Activated CD8-positive, alpha-beta T cell treated with anti-CD3 and anti-CD28 coated beads for 36 hours (primary cell): Measurements from ENCODE around the gene ERAS. TPM values are rescaled to one million over a fixed set of nuclear protein-coding genes. Genes with fewer than 3 reads are reported as not detected.

Experiments used
- ATAC-seq: fragments of 200-7000 bp; cut with Tn5 transposase; one replicate; pipeline ENCODE4 v1.10.0; 2021; ENCODE audit warnings: mild to moderate bottlenecking, moderate library complexity
- CTCF ChIA-PET: fragments of 350-600 bp; sonication (Branson Sonifier 250); formaldehyde crosslinking; loops from one replicate; lab custom pipeline; 2021; ENCODE audit warnings: antibody characterized with exemption; lab: Charles Lee
- POLR2A ChIA-PET: fragments of 350-600 bp; sonication (Branson Sonifier 250); formaldehyde crosslinking; loops from one replicate; lab custom pipeline; 2021; ENCODE audit warnings: antibody characterized with exemption; lab: Charles Lee
- DNase-seq: peaks from one replicate; pipeline ENCODE4 v3.0.0-alpha.2; 2020
- H3K27ac Mint-ChIP-seq: one replicate; pipeline ENCODE4 v1.8.0; 2021; ENCODE audit warnings: mild to moderate bottlenecking, mixed read lengths
- H3K27me3 Mint-ChIP-seq: one replicate; pipeline ENCODE4 v1.8.0; 2021; ENCODE audit warnings: mixed read lengths
- H3K36me3 Mint-ChIP-seq: one replicate; pipeline ENCODE4 v1.8.0; 2021; ENCODE audit warnings: low read depth, mixed read lengths
- H3K4me1 Mint-ChIP-seq: one replicate; pipeline ENCODE4 v1.8.0; 2021; ENCODE audit warnings: low read depth, mixed read lengths
- H3K4me3 Mint-ChIP-seq: one replicate; pipeline ENCODE4 v1.8.0; 2021; ENCODE audit warnings: mild to moderate bottlenecking, moderate library complexity, mixed read lengths
- H3K9me3 Mint-ChIP-seq: one replicate; pipeline ENCODE4 v1.8.0; 2021; ENCODE audit warnings: mixed read lengths
- CTCF ChIP-seq: fragments of 200-600 bp; IDR thresholded peaks from one replicate; pipeline ENCODE4 v1.8.0; 2022; ENCODE audit warnings: antibody characterized with exemption, mild to moderate bottlenecking
- intact Hi-C: fragments of 100-400 bp; cut with micrococcal nuclease; formaldehyde crosslinking; loops from one replicate; pipeline ENCODE4 v1.10.0; 2022
- total RNA-seq, 2 experiments: library from RNA; stranded (reverse); gene quantifications; one replicate each; pipeline ENCODE4 v1.2.3, GENCODE V29; 2021

The ERAS gene
- total RNA-seq, 2 experiments from 2014 or later = not detected

DNA sequence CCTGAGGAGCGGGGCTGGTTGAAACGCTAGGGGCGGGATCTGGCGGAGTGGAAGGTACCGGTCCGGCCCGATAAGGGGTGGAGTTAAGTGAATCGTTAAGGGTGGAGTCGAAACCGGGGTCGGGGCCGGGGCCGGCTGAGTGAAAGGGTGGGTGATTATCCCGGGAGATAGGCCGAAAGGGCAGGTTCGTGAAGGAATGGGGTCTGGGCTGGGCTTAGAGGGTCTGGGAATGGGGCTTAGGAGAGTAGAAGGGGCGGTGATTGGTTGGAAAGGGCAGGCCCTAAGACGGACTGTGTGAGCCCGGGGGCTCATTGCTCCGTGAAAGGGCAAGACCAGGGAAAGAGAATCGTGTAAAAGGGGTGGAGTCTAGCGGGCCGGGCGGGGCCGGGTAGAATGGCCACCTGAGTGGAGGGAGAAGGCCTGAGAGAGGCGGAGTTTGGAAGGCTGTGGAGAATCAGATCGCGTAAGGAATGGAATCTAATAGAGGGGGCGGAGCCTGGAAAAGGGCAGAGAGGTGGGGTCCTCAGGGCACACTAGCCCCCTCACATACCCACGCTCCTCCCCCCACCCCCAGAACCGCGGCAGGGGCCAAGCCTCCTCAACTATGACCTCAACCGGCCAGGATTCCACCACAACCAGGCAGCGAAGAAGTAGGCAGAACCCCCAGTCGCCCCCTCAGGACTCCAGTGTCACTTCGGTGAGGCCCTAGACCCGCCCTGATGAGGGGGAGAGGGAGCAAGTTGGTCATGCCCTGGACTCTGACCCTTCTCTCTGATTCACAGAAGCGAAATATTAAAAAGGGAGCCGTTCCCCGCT lies 24.0 kb upstream of the ERAS start:
- no peak for TF ChIP-seq CTCF
- intact Hi-C loops = loop anchor here (5.0 kb wide), 1 partner anchor 135 kb away; no protein-coding TSS in a partner anchor
- no peaks in the 10 kb centered on the region for H3K27me3 Mint-ChIP-seq
- H3K4me3 Mint-ChIP-seq = peak overlapping the region; percentile 94
- H3K27ac Mint-ChIP-seq = peak overlapping the region; percentile 98
- POLR2A ChIA-PET = interaction anchor here (0.7 kb wide), 1 partner anchor 211 kb away, joined by 4 read pairs; no protein-coding TSS in a partner anchor
- peaks cover 25% of the 10 kb centered on the region for H3K4me1 Mint-ChIP-seq
- CTCF ChIA-PET = interaction anchor here (1.0 to 1.4 kb wide), 2 partner anchors 119 to 141 kb away, joined by 3 to 4 read pairs; partner anchors contain the start of gene WAS
- DNase-seq (peak; percentile 85), ATAC-seq (peak; percentile 56)
- H3K36me3 Mint-ChIP-seq = peaks cover 8% of the 10 kb centered on the region
- no peaks in the 10 kb centered on the region for H3K9me3 Mint-ChIP-seq

GRCh38 chrX:48802905-48803200 lies 23.5 kb upstream of the ERAS start:
- CTCF ChIA-PET = no interaction called here
- peaks cover 25% of the 10 kb centered on the region for H3K4me1 Mint-ChIP-seq
- peak overlapping the region; percentile 98 for H3K27ac Mint-ChIP-seq
- TF ChIP-seq CTCF = no peak
- H3K27me3 Mint-ChIP-seq = no peaks in the 10 kb centered on the region
- POLR2A ChIA-PET = no interaction called here
- no peaks in the 10 kb centered on the region for H3K9me3 Mint-ChIP-seq
- H3K4me3 Mint-ChIP-seq = peak overlapping the region; percentile 94
- DNase-seq = no peak
- peaks cover 8% of the 10 kb centered on the region for H3K36me3 Mint-ChIP-seq
- no peak for ATAC-seq
- intact Hi-C loops = loop anchor here (5.0 kb wide), 1 partner anchor 134 kb away; no protein-coding TSS in a partner anchor

- no peak for TF ChIP-seq CTCF
- POLR2A ChIA-PET = interaction anchor here (1.3 kb wide), 1 partner anchor 43 kb away, joined by 3 read pairs; no protein-coding TSS in a partner anchor
- Mint-ChIP-seq H3K4me3 (no peak overlapping the region), H3K9me3 (no peaks in the 10 kb centered on the region), H3K27ac (peak overlapping the region; percentile 2), H3K4me1 (peaks cover 20% of the 10 kb centered on the region), H3K36me3 (peaks cover 8% of the 10 kb centered on the region), H3K27me3 (no peaks in the 10 kb centered on the region)
- ATAC-seq (no peak), DNase-seq (no peak)
- intact Hi-C loops = no loop called here
- CTCF ChIA-PET = no interaction called here
Observed at GRCh38 chrX:48806081-48806480, 20.2 kb upstream of the ERAS start.

GRCh38 chrX:48813644-48814043 lies 12.7 kb upstream of the ERAS start:
- no peak overlapping the region for H3K27ac Mint-ChIP-seq
- H3K9me3 Mint-ChIP-seq = no peaks in the 10 kb centered on the region
- CTCF ChIA-PET = interaction anchor here (1.2 kb wide), 1 partner anchor 165 kb away, joined by 3 read pairs; no protein-coding TSS in a partner anchor
- DNase-seq (no peak), ATAC-seq (no peak)
- no peaks in the 10 kb centered on the region for H3K4me1 Mint-ChIP-seq
- no peaks in the 10 kb centered on the region for H3K27me3 Mint-ChIP-seq
- no peak for TF ChIP-seq CTCF
- H3K36me3 Mint-ChIP-seq = peaks cover 5% of the 10 kb centered on the region
- intact Hi-C loops = no loop called here
- POLR2A ChIA-PET = no interaction called here
- H3K4me3 Mint-ChIP-seq = no peak overlapping the region

DNA sequence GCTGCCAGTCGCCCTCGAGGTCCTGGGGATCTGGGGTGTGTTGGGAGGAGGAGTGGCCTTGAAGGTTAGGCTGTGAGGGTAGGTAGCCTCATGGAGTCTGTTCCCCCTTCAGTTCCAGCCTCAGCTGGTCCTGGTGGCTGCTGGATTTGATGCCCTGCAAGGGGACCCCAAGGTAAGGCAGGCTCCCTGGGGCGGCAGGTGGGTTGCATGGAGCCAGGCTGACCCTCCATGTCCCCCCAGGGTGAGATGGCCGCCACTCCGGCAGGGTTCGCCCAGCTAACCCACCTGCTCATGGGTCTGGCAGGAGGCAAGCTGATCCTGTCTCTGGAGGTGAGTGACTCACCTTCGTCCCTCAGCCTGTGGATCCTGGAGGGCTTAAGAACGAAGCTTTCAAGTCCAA lies 11.6 kb upstream of the ERAS start:
- H3K36me3 Mint-ChIP-seq = peaks cover 5% of the 10 kb centered on the region
- intact Hi-C loops = no loop called here
- no peak for DNase-seq
- no peak for TF ChIP-seq CTCF
- ChIA-PET POLR2A (interaction anchor here (0.7 kb wide), 1 partner anchor 339 kb away, joined by 3 read pairs; no protein-coding TSS in a partner anchor), CTCF (no interaction called here)
- no peaks in the 10 kb centered on the region for H3K4me1 Mint-ChIP-seq
- no peak overlapping the region for H3K4me3 Mint-ChIP-seq
- H3K9me3 Mint-ChIP-seq = no peaks in the 10 kb centered on the region
- no peak overlapping the region for H3K27ac Mint-ChIP-seq
- H3K27me3 Mint-ChIP-seq = no peaks in the 10 kb centered on the region
- no peak for ATAC-seq
